ENCODE results near the gene MLYCD. TPM values are rescaled to one million over a fixed set of nuclear protein-coding genes. Genes with fewer than 3 reads are reported as not detected.

The MLYCD gene
- total RNA-seq, 1 donor from 2014 or later: 7.1 TPM

GRCh38 chr16:83954577-83955016 is 55.7 kb downstream of the MLYCD start:
- peak overlapping the region; percentile 86 for H3K4me3 Mint-ChIP-seq
- H3K36me3 Mint-ChIP-seq: no peaks in the 10 kb centered on the region
- H3K27ac Mint-ChIP-seq: peak overlapping the region; percentile 92
- peaks cover 9% of the 10 kb centered on the region for H3K4me1 Mint-ChIP-seq (ENCODE audit: unreplicated experiment)
- no peak for DNase-seq (ENCODE audit: extremely low spot score, unreplicated experiment)
- H3K27me3 Mint-ChIP-seq: no peaks in the 10 kb centered on the region
- TF ChIP-seq, protein P1, sequence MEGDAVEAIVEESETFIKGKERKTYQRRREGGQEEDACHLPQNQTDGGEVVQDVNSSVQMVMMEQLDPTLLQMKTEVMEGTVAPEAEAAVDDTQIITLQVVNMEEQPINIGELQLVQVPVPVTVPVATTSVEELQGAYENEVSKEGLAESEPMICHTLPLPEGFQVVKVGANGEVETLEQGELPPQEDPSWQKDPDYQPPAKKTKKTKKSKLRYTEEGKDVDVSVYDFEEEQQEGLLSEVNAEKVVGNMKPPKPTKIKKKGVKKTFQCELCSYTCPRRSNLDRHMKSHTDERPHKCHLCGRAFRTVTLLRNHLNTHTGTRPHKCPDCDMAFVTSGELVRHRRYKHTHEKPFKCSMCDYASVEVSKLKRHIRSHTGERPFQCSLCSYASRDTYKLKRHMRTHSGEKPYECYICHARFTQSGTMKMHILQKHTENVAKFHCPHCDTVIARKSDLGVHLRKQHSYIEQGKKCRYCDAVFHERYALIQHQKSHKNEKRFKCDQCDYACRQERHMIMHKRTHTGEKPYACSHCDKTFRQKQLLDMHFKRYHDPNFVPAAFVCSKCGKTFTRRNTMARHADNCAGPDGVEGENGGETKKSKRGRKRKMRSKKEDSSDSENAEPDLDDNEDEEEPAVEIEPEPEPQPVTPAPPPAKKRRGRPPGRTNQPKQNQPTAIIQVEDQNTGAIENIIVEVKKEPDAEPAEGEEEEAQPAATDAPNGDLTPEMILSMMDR (conservative IDR thresholded peaks at IDR 0.05): no peak
- no peaks in the 10 kb centered on the region for H3K9me3 Mint-ChIP-seq

DNA sequence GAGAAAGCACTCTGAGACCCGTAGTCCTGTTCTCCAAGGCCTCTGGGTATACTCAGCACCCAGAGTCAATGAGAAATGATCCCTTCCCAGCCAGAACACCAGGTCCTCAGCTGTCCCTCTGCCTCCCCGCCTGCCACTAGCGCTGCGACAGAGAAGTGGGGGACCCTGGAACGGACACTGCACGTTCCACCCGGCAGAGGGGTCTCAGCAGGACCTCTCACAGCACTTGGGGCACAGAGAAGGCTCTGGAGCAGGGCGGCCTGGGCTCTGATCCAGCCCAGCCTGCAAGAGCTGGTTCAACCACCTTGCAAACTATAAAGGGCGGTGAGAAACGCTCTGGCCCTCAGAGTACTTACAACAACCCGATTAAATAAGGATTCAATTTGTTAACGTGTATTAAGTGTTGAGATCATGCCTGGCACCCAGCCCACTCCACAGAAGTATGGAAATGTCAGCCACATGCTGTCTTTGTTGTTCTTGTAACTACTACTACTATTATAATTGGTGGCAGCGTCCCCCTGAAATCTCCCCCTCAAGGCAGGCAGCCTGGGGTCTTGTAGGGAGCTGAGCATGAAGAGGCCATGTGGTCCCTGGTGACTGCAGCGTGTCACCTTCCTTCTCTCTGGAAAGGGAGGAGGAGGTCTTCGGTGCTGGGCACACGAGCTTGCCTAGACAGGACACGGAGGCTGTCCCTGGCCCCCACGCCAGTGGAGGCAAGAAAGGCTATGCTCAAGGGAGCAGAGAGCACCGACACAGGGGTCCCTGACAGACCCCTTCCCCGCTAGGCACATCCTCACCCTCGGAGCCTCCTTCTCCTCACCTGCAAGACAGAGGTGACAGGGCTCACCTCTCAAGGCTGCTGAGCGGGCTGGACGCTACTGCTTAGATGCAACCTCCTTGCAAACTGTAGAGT is 56.6 kb downstream of the MLYCD start:
- peaks cover 9% of the 10 kb centered on the region for H3K4me1 Mint-ChIP-seq (ENCODE audit: unreplicated experiment)
- no peak for DNase-seq (ENCODE audit: extremely low spot score, unreplicated experiment)
- no peaks in the 10 kb centered on the region for H3K27me3 Mint-ChIP-seq
- TF ChIP-seq, protein P1 (conservative IDR thresholded peaks at IDR 0.05): no peak
- no peaks in the 10 kb centered on the region for H3K9me3 Mint-ChIP-seq
- H3K4me3 Mint-ChIP-seq: peak overlapping the region; percentile 22
- no peaks in the 10 kb centered on the region for H3K36me3 Mint-ChIP-seq
- H3K27ac Mint-ChIP-seq: no peak overlapping the region

GRCh38 chr16:83956336-83957289 is 57.7 kb downstream of the MLYCD start:
- no peak overlapping the region for H3K4me3 Mint-ChIP-seq

GRCh38 chr16:83957296-83957855 is 58.5 kb downstream of the MLYCD start:
- no peak for DNase-seq (ENCODE audit: extremely low spot score, unreplicated experiment)

More at GRCh38 chr16:83956336-83957289, 57.7 kb downstream of the MLYCD start:
- H3K4me1 Mint-ChIP-seq (ENCODE audit: unreplicated experiment): peaks cover 9% of the 10 kb centered on the region
- H3K36me3 Mint-ChIP-seq: no peaks in the 10 kb centered on the region
- H3K27me3 Mint-ChIP-seq: no peaks in the 10 kb centered on the region
- TF ChIP-seq, protein P1 (conservative IDR thresholded peaks at IDR 0.05): peak; percentile 94
- DNase-seq (ENCODE audit: extremely low spot score, unreplicated experiment): peak; percentile 87
- no peaks in the 10 kb centered on the region for H3K9me3 Mint-ChIP-seq
- no peak overlapping the region for H3K27ac Mint-ChIP-seq

More at GRCh38 chr16:83957296-83957855, 58.5 kb downstream of the MLYCD start:
- H3K27ac Mint-ChIP-seq: no peak overlapping the region
- H3K9me3 Mint-ChIP-seq: no peaks in the 10 kb centered on the region
- H3K36me3 Mint-ChIP-seq: no peaks in the 10 kb centered on the region
- H3K4me1 Mint-ChIP-seq (ENCODE audit: unreplicated experiment): peaks cover 9% of the 10 kb centered on the region
- H3K27me3 Mint-ChIP-seq: no peaks in the 10 kb centered on the region
- TF ChIP-seq, protein P1 (conservative IDR thresholded peaks at IDR 0.05): no peak
- H3K4me3 Mint-ChIP-seq: no peak overlapping the region
